ENCODE data around the gene THPO.

DNA sequence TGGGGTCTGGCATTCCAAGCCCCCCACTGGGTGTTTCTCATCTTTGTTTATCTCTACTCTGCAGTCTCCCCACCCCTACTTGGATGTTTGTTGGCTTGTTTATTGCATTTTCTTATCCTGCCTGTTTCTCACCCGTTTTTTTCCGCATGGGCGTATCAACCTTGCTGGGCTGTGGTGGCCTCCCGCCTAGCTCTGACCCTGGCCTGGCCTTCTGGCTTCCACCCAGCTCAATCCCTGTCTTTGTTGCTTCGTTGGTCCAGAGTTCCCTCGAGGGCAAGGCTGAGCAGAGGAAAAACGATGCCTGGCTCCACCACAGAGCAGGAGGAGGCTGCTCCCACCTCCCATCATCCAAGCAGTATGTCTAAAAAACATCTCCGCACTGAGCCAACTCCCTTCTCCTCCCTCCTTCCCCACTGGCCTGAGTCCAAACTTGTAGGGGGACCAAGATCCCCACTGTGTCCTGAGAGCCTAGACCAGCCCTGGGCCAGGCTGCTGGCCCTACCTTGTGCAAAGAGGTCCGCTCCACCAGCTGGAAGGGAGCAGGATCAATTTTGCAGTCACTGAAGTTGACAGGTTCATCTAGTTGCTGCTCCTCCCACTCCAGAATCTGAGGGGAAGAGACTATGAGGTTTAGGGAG, 26.4 kb downstream of the THPO start:
- no peak for TF ChIP-seq EZH2 (IDR thresholded peaks at IDR 0.05)
- TF ChIP-seq CTCF (IDR thresholded peaks at IDR 0.05), result no peak
- TF ChIP-seq EZH2phosphoT487 (IDR thresholded peaks at IDR 0.05), result no peak

Measured in neural progenitor cell (in vitro differentiated cells).